PFSK-1 (cell line): ENCODE data around the gene SEMA4D.

Source experiments
- FOXP2 ChIP-seq: optimal IDR thresholded peaks from 2 replicates; pipeline ENCODE3; 2011; ENCODE audit warnings: borderline replicate concordance, control low read depth, inconsistent platforms; ENCODE audit not compliant: insufficient read depth; ENCODE audit errors: extremely low read length, extremely low read depth
- POLR2AphosphoS5 ChIP-seq: IDR thresholded peaks from 2 replicates; pipeline ENCODE4 v1.6.1; 2012; ENCODE audit warnings: low read depth, mild to moderate bottlenecking, control low read depth, low read length, moderate library complexity
- REST ChIP-seq, 2 experiments: IDR thresholded peaks; 2 replicates each; pipeline versions ENCODE4 v1.6.1 to v1.8.0; 2011 to 2012; ENCODE audit warnings: low read depth in 2 of 2, low read length in 2 of 2, control low read depth in 1 of 2, inconsistent platforms in 1 of 2, mild to moderate bottlenecking in 1 of 2, moderate library complexity in 1 of 2; ENCODE audit not compliant: insufficient read depth in 1 of 2
- SIN3A ChIP-seq: IDR thresholded peaks from 2 replicates; pipeline ENCODE4 v1.6.1; 2012; ENCODE audit warnings: mild to moderate bottlenecking, low read length, moderate library complexity, borderline replicate concordance; ENCODE audit not compliant: insufficient read depth
- TAF1 ChIP-seq: IDR thresholded peaks from 2 replicates; pipeline ENCODE4 v1.6.1; 2012; ENCODE audit warnings: low read length, control low read depth, borderline replicate concordance; ENCODE audit not compliant: insufficient read depth

SEMA4D gene

DNA sequence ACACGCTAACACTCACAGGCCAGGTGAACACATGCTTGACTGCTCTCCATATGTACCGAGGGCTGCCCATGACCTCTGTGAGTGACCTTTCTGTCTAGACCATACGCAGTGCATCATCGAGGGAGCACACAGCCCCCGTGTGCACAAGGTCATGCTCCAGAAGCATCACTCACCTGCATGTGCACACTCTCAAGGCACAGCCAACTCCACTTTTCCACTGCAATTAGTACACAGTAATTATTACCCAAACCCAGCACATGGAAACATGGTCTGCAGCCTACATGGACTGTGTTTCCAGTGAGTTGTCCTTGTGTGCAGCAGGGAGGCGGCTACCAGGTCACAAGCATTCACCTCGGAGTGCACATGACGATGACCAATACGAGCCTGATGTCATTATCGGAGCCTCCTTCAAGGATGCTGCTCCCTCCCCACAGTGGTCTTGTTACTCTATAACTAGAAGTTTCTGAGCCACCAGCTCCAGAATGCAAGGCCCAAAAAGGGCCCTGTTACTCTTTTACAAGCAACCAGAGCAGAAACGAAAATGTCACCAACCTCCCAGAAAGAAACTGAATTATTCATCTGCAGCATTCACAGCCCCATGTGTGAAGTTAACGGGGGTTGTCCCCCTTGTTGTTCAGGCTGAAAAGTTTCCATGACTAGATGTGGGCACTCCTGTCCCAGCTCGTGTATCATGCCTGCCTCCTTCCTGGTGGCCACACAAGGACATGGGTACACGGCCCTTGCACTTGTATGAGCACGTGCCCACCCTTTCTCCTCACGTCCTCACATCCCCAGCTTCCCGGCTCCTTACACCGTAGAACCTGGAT is 31.2 kb downstream of the SEMA4D start:
- TF ChIP-seq REST (IDR thresholded peaks at IDR 0.05; ENCODE audit: insufficient read depth in 1 of 2, low read depth in 2 of 2, low read length in 2 of 2) (no peak), FOXP2 (no peak), TAF1 (no peak), POLR2AphosphoS5 (no peak), SIN3A (no peak)

DNA sequence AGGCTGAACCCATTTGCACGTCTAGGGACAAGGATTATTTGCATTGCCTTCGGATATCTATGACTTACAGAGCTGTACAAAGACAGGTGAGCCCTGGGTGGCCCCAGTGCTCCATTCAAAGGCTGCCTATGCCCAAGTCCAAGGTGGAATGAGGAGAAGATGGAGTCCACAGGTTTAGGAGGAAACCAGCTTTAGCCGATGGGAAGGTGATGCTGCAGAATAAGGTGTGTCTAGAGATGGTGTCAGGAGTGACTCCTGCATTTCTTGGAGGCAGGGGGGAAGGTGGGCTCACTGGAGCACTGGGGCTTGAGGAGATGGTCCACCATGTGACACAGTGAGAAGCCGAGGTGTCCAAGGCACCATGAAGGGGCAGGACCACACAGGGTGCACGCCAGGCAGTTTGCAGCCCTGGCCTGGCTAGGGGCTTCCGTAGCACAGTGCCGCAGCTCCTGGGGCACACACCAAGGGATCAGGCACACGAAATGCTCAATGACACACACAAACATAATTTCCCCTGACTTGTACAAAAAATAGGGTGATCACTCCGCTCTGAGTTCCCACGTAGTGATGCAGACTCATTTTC is 32.1 kb downstream of the SEMA4D start:
- TF ChIP-seq SIN3A (no peak), FOXP2 (no peak), TAF1 (no peak), REST (IDR thresholded peaks at IDR 0.05; ENCODE audit: insufficient read depth in 1 of 2, low read depth in 2 of 2, low read length in 2 of 2) (no peak), POLR2AphosphoS5 (no peak)

DNA sequence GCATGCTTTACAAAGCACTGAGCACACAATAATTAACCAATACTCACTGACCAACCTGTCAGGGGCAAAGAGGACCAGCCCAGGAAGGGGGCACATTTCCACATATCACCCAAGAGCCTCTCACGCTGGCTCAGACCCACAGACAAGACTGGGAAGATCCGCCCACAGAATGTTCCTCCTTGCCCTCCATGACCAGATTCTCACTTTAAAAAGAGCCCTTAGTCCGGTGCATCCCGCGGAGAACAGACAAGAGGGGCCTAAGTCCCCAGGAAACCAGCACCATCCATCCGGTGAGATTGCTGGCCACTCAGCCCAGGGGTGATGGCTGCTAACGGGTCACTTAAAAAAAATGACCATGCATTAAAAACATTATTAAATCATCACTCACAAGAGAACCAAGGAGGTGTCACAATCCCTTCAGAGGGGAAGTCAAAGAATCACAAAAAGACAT is 32.9 kb downstream of the SEMA4D start:
- TF ChIP-seq TAF1 (no peak), POLR2AphosphoS5 (no peak), FOXP2 (no peak), SIN3A (no peak), REST (IDR thresholded peaks at IDR 0.05; ENCODE audit: insufficient read depth in 1 of 2, low read depth in 2 of 2, low read length in 2 of 2) (no peak)

DNA sequence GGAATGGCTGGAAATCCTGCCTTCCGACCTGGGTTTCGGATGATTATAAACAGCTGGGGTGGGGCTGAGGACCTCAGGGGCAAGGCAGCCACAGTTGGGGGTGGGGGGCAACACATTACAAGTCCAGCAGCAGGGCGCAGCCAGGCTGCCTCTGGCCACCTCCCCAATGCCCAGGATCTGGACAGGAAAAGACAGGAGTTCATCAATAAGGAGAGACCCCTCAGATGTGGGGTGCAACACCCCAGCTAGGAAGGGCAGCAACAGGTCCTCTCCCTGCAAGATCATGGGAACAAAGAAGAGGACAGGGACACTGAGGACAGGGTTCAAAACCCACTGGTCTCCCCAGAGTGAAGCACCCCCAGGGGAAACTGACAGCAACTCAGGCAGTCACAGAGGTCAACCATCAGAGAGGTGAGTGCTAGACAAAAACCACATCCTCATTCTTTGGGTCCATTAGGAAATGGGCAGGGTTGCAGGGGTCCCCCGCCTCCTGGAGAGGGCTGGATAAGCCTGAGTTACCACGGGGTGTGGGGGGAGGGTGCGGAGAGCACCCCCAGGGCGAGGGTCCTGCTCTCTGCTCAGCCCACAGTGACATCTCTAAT is 33.5 kb downstream of the SEMA4D start:
- TF ChIP-seq SIN3A (no peak), REST (IDR thresholded peaks at IDR 0.05; ENCODE audit: insufficient read depth in 1 of 2, low read depth in 2 of 2, low read length in 2 of 2) (no peak), TAF1 (no peak), FOXP2 (no peak)
